Measurements from ENCODE around the gene RNF212B. TPM values are rescaled to one million over a fixed set of nuclear protein-coding genes. Genes with fewer than 3 reads are reported as not detected.

Gene RNF212B
- total and polyA plus RNA-seq, 2 of the 13 experiments (the other 11 are each of a cell fraction or from before 2014, with no cell fraction given), result 0.05 TPM; not detected in 1

- TF ChIP-seq ZNF609 (CRISPR knock-in tag; IDR thresholded peaks at IDR 0.05; ENCODE audit: borderline replicate concordance), result no peak
- no peak for TF ChIP-seq JDP2 (CRISPR knock-in tag; IDR thresholded peaks at IDR 0.05; ENCODE audit: borderline replicate concordance)
- no peak for TF ChIP-seq ZNF782 (CRISPR knock-in tag; IDR thresholded peaks at IDR 0.05; ENCODE audit: borderline replicate concordance)
- TF ChIP-seq ZZZ3 (CRISPR knock-in tag; IDR thresholded peaks at IDR 0.05; ENCODE audit: borderline replicate concordance), result no peak
- peak; percentile 64 to 71 for TF ChIP-seq MAFK (conservative IDR thresholded peaks at IDR 0.05 in 1 of 2, IDR thresholded peaks at IDR 0.05 in 1 of 2; ENCODE audit: low read length in 2 of 2)
- TF ChIP-seq ZNF83 (CRISPR knock-in tag; IDR thresholded peaks at IDR 0.05; ENCODE audit: borderline replicate concordance), result no peak
- no peak for TF ChIP-seq ZNF766 (CRISPR knock-in tag; IDR thresholded peaks at IDR 0.05; ENCODE audit: borderline replicate concordance)
- TF ChIP-seq MEF2D (CRISPR knock-in tag; IDR thresholded peaks at IDR 0.05), result 0 out of 2 replicates have a peak, but pooled peaks have one; percentile 21
- TF ChIP-seq ARID4A (CRISPR knock-in tag; IDR thresholded peaks at IDR 0.05; ENCODE audit: borderline replicate concordance), result no peak
- TF ChIP-seq ZNF574 (CRISPR knock-in tag; IDR thresholded peaks at IDR 0.05), result no peak
- no peak for TF ChIP-seq STAT6 (CRISPR knock-in tag; IDR thresholded peaks at IDR 0.05; ENCODE audit: borderline replicate concordance)
- TF ChIP-seq KLF11 (CRISPR knock-in tag; IDR thresholded peaks at IDR 0.05), result no peak
- no peak for TF ChIP-seq KDM6A (CRISPR knock-in tag; IDR thresholded peaks at IDR 0.05; ENCODE audit: low read depth)
- no peak for TF ChIP-seq ZNF138 (CRISPR knock-in tag; IDR thresholded peaks at IDR 0.05; ENCODE audit: low read depth)
- no peak for TF ChIP-seq HOXA9 (CRISPR knock-in tag; IDR thresholded peaks at IDR 0.05; ENCODE audit: borderline replicate concordance)
Observed at GRCh38 chr14:23269193-23269592, 31.5 kb downstream of the RNF212B start (continued).

Measured in HepG2 (cell line).